Measurements from ENCODE around the gene KRTAP10-8.

Gene KRTAP10-8

DNA sequence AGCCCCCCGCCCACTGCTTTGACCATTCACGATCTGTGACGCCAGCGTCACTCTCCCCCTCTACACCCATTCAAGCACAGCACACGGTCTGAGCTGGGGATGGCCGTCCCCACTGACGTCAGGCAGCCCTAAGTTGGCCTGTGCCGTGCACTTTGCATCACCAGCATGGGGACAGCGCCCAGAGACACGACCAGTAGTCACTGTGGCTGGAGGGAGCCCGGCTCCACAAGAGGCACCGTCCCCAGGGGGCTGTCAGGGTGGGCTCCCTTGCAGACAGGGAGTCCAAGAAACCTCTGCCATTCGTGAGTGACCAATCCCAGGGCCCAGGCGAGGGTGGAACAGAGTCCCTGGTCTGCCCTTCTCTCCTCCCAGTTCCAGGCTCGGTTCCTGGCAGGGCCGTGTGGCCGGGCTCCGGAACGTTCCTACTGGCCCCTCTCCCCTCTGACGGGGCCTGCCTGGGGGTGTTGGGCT lies 2.3 kb downstream of the KRTAP10-8 start:
- ChIA-PET POLR2A (no interaction called here), CTCF (no interaction called here)
- no peaks in the 10 kb centered on the region for H3K9me3 ChIP-seq (ENCODE audit: control insufficient read depth, insufficient read depth, low read depth, low read length)
- H3K27ac ChIP-seq (ENCODE audit: extremely low read depth, low read depth, low read length) = no peak overlapping the region
- H3K4me3 ChIP-seq (ENCODE audit: low read depth, low read length) = no peak overlapping the region
- no peaks in the 10 kb centered on the region for H3K36me3 ChIP-seq (ENCODE audit: control insufficient read depth in 2 of 2, insufficient read depth in 1 of 2, low read length in 2 of 2)
- TF ChIP-seq, protein P1, sequence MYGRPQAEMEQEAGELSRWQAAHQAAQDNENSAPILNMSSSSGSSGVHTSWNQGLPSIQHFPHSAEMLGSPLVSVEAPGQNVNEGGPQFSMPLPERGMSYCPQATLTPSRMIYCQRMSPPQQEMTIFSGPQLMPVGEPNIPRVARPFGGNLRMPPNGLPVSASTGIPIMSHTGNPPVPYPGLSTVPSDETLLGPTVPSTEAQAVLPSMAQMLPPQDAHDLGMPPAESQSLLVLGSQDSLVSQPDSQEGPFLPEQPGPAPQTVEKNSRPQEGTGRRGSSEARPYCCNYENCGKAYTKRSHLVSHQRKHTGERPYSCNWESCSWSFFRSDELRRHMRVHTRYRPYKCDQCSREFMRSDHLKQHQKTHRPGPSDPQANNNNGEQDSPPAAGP (tag by site-specific recombination; IDR thresholded peaks at IDR 0.05) = no peak
- no peak for TF ChIP-seq ZNF664 (tag by site-specific recombination; IDR thresholded peaks at IDR 0.05)
- TF ChIP-seq, protein P2, sequence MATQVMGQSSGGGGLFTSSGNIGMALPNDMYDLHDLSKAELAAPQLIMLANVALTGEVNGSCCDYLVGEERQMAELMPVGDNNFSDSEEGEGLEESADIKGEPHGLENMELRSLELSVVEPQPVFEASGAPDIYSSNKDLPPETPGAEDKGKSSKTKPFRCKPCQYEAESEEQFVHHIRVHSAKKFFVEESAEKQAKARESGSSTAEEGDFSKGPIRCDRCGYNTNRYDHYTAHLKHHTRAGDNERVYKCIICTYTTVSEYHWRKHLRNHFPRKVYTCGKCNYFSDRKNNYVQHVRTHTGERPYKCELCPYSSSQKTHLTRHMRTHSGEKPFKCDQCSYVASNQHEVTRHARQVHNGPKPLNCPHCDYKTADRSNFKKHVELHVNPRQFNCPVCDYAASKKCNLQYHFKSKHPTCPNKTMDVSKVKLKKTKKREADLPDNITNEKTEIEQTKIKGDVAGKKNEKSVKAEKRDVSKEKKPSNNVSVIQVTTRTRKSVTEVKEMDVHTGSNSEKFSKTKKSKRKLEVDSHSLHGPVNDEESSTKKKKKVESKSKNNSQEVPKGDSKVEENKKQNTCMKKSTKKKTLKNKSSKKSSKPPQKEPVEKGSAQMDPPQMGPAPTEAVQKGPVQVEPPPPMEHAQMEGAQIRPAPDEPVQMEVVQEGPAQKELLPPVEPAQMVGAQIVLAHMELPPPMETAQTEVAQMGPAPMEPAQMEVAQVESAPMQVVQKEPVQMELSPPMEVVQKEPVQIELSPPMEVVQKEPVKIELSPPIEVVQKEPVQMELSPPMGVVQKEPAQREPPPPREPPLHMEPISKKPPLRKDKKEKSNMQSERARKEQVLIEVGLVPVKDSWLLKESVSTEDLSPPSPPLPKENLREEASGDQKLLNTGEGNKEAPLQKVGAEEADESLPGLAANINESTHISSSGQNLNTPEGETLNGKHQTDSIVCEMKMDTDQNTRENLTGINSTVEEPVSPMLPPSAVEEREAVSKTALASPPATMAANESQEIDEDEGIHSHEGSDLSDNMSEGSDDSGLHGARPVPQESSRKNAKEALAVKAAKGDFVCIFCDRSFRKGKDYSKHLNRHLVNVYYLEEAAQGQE (tag by site-specific recombination; IDR thresholded peaks at IDR 0.05) = no peak
- no peak for TF ChIP-seq ZNF585B (tag by site-specific recombination; IDR thresholded peaks at IDR 0.05)
- no peak for TF ChIP-seq ZFP69B (tag by site-specific recombination; IDR thresholded peaks at IDR 0.05)
- TF ChIP-seq ZNF335 (tag by site-specific recombination; conservative IDR thresholded peaks at IDR 0.05) = no peak
- TF ChIP-seq ZNF366 (tag by site-specific recombination; conservative IDR thresholded peaks at IDR 0.05) = no peak
- TF ChIP-seq, protein P3, sequence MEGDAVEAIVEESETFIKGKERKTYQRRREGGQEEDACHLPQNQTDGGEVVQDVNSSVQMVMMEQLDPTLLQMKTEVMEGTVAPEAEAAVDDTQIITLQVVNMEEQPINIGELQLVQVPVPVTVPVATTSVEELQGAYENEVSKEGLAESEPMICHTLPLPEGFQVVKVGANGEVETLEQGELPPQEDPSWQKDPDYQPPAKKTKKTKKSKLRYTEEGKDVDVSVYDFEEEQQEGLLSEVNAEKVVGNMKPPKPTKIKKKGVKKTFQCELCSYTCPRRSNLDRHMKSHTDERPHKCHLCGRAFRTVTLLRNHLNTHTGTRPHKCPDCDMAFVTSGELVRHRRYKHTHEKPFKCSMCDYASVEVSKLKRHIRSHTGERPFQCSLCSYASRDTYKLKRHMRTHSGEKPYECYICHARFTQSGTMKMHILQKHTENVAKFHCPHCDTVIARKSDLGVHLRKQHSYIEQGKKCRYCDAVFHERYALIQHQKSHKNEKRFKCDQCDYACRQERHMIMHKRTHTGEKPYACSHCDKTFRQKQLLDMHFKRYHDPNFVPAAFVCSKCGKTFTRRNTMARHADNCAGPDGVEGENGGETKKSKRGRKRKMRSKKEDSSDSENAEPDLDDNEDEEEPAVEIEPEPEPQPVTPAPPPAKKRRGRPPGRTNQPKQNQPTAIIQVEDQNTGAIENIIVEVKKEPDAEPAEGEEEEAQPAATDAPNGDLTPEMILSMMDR (tag by site-specific recombination; IDR thresholded peaks at IDR 0.05) = no peak
- no peak for TF ChIP-seq ZNF354C (tag by site-specific recombination; IDR thresholded peaks at IDR 0.05; ENCODE audit: borderline replicate concordance, low read depth)
- no peak for TF ChIP-seq ZNF302 (tag by site-specific recombination; IDR thresholded peaks at IDR 0.05; ENCODE audit: low read depth)
- TF ChIP-seq MYNN (tag by site-specific recombination; IDR thresholded peaks at IDR 0.05; ENCODE audit: borderline replicate concordance) = no peak
- TF ChIP-seq, protein P4, sequence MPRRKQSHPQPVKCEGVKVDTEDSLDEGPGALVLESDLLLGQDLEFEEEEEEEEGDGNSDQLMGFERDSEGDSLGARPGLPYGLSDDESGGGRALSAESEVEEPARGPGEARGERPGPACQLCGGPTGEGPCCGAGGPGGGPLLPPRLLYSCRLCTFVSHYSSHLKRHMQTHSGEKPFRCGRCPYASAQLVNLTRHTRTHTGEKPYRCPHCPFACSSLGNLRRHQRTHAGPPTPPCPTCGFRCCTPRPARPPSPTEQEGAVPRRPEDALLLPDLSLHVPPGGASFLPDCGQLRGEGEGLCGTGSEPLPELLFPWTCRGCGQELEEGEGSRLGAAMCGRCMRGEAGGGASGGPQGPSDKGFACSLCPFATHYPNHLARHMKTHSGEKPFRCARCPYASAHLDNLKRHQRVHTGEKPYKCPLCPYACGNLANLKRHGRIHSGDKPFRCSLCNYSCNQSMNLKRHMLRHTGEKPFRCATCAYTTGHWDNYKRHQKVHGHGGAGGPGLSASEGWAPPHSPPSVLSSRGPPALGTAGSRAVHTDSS (tag by site-specific recombination; IDR thresholded peaks at IDR 0.05) = no peak
- no peaks in the 10 kb centered on the region for H3K4me1 ChIP-seq (ENCODE audit: control insufficient read depth, insufficient read depth, low read length)

DNA sequence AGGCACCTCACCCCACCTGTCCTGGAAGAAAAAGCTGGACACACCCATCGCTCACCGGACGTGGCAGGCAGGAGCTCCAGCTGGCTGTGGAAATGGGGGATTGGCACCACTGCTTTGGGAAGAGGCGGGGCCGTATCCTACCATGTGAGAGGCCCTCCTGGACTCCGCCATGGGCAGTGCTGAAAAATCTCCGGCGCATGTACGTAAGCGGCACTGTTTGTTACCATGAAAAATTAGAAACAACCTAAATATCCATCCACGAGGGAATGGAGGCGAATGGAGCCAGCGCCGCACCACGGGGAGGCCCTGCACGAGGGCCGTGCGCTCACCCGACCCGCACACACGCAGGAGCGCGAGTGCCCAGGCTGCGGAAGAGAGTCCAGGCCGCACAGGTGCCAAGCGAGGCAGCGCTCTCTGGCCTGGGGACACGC lies 3.1 kb downstream of the KRTAP10-8 start:
- H3K27ac ChIP-seq (ENCODE audit: extremely low read depth, low read depth, low read length) = no peak overlapping the region
- H3K4me3 ChIP-seq (ENCODE audit: low read depth, low read length) = no peak overlapping the region
- H3K9me3 ChIP-seq (ENCODE audit: control insufficient read depth, insufficient read depth, low read depth, low read length) = no peaks in the 10 kb centered on the region
- POLR2A ChIA-PET = no interaction called here
- CTCF ChIA-PET = interaction anchor here (0.7 to 1.1 kb wide), 2 partner anchors 62 to 104 kb away, joined by 3 to 6 read pairs; no protein-coding TSS in a partner anchor
- H3K4me1 ChIP-seq (ENCODE audit: control insufficient read depth, insufficient read depth, low read length) = no peaks in the 10 kb centered on the region
- no peak for TF ChIP-seq ZNF2 (tag by site-specific recombination; IDR thresholded peaks at IDR 0.05)
- H3K36me3 ChIP-seq (ENCODE audit: control insufficient read depth in 2 of 2, insufficient read depth in 1 of 2, low read length in 2 of 2) = no peaks in the 10 kb centered on the region

DNA sequence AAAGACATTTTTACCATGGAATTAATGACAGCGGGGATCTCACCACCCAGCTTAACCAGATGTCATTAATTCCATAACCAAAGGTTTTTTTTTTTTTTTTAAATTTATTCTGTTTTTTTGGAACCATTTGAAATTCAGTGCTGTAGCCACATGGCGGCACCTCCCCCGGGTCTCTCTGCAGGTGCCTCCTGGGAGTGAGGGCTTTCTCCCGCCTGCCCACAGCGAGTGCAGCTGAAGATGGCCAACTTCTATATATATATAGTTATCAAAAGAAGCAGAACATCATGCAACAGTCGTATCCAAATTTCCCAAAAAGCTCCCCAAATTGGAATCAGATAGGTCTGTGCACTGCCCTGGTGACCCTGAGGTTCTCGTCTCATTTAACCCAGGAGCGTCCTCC lies 3.6 kb downstream of the KRTAP10-8 start:
- POLR2A ChIA-PET = no interaction called here
- H3K4me3 ChIP-seq (ENCODE audit: low read depth, low read length) = no peak overlapping the region
- no peak overlapping the region for H3K27ac ChIP-seq (ENCODE audit: extremely low read depth, low read depth, low read length)
- CTCF ChIA-PET = interaction anchor here (1.1 kb wide), 1 partner anchor 105 kb away, joined by 6 read pairs; no protein-coding TSS in a partner anchor
- no peaks in the 10 kb centered on the region for H3K4me1 ChIP-seq (ENCODE audit: control insufficient read depth, insufficient read depth, low read length)
- TF ChIP-seq ZNF76 (tag by site-specific recombination; IDR thresholded peaks at IDR 0.05; ENCODE audit: borderline replicate concordance, low read depth) (no peak), ZFP41 (tag by site-specific recombination; IDR thresholded peaks at IDR 0.05; ENCODE audit: borderline replicate concordance) (no peak), ZNF140 (tag by site-specific recombination; IDR thresholded peaks at IDR 0.05) (no peak), ZNF354C (tag by site-specific recombination; IDR thresholded peaks at IDR 0.05; ENCODE audit: borderline replicate concordance, low read depth) (no peak)
- no peaks in the 10 kb centered on the region for H3K36me3 ChIP-seq (ENCODE audit: control insufficient read depth in 2 of 2, insufficient read depth in 1 of 2, low read length in 2 of 2)
- no peaks in the 10 kb centered on the region for H3K9me3 ChIP-seq (ENCODE audit: control insufficient read depth, insufficient read depth, low read depth, low read length)

All from HEK293 (cell line).